GM12874 (cell line): ENCODE results near the gene RGL4.

Experiments used
- TF ChIP-seq, protein P1 (sequence below): IDR thresholded peaks from 2 replicates; pipeline ENCODE4 v1.5.1; 2011; ENCODE audit warnings: low read depth, mild to moderate bottlenecking, control low read depth, low read length, moderate library complexity; ENCODE audit not compliant: insufficient read depth

Gene RGL4

DNA sequence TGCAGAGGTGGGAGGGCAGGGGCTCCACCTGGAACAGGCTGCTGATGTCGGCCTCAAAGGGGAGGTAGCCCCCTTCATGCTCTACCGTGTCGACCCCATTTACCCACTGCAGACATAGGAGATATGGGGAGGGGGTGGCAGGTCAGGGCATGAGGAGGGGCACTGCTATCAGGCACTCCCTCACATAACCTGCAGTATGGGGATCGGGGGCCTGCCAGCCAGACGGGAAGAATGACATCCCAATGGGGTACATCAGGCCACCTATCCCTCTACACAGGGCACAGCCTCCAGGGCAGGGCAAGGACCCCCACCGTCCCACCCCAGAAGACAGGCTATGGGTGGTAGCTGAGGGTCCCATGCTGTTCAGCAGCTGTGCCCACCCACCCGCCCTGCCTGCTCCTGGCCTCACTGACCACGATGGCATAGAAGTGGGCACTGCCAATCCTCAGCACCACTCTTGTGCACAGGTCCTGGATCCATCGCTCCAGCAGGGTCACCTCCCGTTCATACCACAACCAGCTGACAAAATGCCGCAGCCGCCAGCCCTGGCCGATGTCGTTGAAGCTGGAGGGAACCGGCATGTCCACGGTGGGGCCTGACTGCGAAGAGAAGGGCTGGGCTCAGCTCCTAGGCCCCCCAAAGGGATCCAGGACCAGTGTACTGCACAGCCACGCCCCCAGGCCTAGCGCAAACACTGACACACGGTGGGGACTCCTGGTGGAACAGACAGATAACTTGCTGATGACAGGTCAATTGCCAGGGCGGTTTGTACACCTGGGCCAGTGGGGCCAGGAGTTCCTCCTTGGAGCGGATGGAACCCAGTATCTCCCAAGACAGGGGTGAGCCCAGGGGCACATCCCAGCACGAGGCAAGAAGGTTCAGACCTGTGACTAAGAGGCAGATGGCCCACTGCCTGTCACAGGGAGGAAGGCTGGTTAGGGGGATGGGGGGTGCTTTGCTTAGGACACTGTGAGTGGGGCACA is 24.1 kb downstream of the RGL4 start:
- TF ChIP-seq, protein P1, sequence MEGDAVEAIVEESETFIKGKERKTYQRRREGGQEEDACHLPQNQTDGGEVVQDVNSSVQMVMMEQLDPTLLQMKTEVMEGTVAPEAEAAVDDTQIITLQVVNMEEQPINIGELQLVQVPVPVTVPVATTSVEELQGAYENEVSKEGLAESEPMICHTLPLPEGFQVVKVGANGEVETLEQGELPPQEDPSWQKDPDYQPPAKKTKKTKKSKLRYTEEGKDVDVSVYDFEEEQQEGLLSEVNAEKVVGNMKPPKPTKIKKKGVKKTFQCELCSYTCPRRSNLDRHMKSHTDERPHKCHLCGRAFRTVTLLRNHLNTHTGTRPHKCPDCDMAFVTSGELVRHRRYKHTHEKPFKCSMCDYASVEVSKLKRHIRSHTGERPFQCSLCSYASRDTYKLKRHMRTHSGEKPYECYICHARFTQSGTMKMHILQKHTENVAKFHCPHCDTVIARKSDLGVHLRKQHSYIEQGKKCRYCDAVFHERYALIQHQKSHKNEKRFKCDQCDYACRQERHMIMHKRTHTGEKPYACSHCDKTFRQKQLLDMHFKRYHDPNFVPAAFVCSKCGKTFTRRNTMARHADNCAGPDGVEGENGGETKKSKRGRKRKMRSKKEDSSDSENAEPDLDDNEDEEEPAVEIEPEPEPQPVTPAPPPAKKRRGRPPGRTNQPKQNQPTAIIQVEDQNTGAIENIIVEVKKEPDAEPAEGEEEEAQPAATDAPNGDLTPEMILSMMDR: no peak

DNA sequence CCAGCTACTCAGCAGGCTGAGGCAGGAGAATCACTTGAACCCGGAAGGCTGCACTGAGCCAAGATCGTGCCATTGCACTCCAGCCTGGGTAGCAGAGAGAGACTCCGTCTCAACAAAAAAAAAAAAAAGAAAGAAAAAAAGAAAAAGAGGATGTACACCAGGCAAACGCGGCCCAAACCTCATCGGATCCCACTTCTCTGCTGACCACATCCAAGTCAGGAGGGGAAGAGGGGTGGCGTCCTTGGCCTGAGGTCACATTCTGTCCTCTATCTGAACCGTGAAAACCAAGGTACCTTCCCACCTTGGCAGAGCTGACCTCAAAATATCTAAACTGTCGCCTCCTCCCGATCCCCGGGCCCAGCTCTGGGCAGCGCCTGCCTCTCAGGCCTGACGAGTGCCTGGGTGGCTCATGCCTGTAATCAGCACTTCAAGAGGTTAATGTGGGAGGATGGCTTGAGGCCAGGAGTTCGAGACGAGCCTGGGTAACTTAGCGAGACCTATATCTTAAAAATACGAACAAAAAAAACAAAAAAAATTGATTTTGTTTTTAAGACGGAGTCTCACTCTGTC is 25.1 kb downstream of the RGL4 start:
- TF ChIP-seq, protein P1: no peak

DNA sequence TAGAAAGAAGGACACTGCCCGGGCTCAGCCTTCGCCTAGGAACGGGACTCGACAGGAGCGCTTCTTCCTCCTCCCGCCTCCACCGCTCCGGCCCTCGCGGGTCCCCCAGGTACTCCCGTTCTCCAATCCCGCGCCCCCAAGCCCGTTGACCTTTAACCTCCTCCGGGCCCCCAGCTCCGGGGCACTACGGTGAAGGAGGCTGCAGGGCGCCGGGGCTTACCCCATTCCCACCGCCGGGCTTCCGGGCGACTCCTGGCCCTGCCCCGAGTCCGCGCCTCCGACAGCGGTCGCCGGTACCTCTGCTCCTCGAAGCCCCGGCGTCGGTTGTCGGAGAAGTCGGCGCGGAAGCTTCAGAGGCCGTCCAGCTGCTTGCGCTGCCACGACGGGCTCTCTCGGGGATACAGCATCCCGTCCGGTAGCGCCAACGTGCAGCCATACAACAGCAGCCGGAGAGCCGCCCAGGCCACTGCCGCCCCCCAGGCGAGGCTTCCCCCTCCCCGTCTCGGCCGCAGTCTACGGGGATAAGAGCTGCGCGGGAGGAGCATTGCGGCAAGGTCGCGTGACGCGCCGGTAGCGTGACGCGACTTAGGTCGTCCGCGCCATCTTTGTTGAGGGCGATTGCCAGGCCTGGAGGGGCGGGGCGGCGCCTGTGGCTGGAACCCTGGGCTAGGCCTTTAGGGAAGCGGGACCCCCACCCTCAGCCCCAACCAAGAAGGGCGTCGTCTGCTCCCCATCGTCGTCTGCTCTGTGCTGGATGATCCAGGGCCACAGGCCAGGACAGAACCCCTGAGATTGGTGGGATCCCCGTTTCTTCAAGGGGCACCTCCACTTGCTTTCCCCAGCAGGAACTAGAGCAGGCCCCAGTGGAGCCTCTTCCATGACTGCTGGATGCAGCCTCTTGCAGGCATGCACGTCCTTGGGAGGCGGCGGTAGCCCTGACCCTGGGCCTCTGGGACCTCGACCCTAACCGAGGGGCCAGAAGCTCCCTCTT is 26.3 kb downstream of the RGL4 start:
- TF ChIP-seq, protein P1: no peak

DNA sequence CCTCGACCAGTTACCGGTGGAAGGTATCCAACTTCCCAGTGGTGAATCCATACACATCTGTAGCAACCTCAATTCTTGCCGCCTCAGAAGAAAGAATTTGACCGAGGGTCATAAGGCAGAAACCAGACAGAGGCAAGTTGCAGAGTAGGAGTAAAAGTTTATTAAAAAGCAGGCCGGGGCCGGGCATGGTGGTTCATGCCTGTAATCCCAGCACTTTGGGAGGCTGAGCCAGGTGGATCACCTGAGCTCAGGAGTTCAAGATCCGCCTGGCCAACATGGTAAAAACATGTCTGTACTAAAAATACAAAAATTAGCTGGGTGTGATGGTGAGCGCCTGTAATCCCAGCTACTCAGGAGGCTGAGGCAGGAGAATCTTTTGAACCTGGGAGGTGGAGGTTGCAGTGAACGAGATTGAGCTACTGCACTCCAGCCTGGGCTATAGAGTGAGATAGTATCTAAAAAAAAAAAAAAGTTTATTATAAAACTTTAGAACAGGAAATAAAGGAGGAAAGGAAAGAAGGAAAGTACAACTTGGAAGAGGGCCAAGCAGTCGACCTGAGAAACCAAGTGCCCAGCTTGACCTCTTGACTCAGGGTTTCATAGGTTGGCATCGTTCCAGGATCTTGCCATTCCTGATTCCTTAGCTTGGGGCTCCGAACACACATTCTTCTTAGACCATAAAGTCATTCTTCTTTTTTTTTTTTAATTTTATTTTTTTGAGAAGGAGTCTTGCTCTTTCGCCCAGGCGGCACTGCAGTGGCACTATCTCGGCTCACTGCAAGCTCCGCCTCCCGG is 27.8 kb downstream of the RGL4 start:
- TF ChIP-seq, protein P1: no peak

DNA sequence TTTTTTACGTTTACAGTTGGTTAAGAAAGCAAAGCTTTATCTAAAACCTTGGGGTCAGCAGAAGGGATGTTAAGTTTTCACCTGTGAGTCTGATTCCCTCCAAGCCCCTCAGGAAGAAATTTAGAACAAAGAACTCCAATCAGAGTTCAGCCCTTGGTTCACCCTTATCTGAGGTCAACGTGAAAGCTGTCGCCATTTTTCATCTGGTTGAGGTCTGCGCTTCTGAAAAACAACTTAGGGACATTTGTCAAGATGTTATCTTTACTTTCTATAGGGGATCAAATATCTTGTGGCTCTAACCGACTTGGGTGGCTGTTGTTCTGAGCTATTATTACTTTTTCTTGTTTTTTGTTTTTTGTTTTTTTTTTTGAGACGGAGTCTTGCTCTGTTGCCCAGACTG is 30.0 kb downstream of the RGL4 start:
- TF ChIP-seq, protein P1: no peak

DNA sequence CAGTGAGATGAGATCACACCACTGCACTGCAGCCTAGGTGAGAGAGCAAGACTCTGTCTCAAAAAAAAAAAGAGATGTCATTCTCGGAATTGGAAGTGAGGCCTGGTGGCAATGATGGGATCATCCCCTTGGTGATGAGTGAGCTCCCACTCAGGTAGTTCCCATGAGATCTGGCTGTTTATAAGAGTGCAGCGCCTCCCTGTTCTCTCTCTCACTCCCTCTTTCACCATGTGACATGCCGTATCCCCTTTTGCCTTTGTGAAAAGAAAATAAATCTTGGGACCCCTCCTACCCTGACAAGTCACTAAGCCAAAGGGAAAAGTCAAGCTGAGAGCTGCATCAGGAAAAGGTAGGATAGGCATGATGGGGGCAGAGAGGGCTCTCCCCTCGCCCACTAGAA is 31.3 kb downstream of the RGL4 start:
- TF ChIP-seq, protein P1: no peak
